ENCODE results near the gene DDX51.

Gene DDX51

GRCh38 chr12:132158677-132159554, 14.8 kb upstream of the DDX51 start:
- no peak for DNase-seq
- TF ChIP-seq POLR2A (IDR thresholded peaks at IDR 0.05; ENCODE audit: low read length) (no peak), GATA1 (IDR thresholded peaks at IDR 0.05; ENCODE audit: low read depth, low read length) (no peak)

GRCh38 chr12:132157733-132158409, 13.8 kb upstream of the DDX51 start:
- TF ChIP-seq GATA1 (IDR thresholded peaks at IDR 0.05; ENCODE audit: low read depth, low read length) (no peak), POLR2A (IDR thresholded peaks at IDR 0.05; ENCODE audit: low read length) (no peak)
- peak in 1 of 2 experiments; percentile 20 for DNase-seq

GRCh38 chr12:132156573-132157325, 12.6 kb upstream of the DDX51 start:
- no peak for TF ChIP-seq GATA1 (IDR thresholded peaks at IDR 0.05; ENCODE audit: low read depth, low read length)
- no peak for TF ChIP-seq POLR2A (IDR thresholded peaks at IDR 0.05; ENCODE audit: low read length)
- peak; percentile 41 to 60 for DNase-seq

GRCh38 chr12:132155771-132156572, 11.9 kb upstream of the DDX51 start:
- no peak for TF ChIP-seq GATA1 (IDR thresholded peaks at IDR 0.05; ENCODE audit: low read depth, low read length)
- no peak for TF ChIP-seq POLR2A (IDR thresholded peaks at IDR 0.05; ENCODE audit: low read length)
- DNase-seq: peak; percentile 41 to 60

GRCh38 chr12:132154941-132155770, 11.0 kb upstream of the DDX51 start:
- DNase-seq: peak; percentile 40 to 73
- TF ChIP-seq POLR2A (IDR thresholded peaks at IDR 0.05; ENCODE audit: low read length) (no peak), GATA1 (IDR thresholded peaks at IDR 0.05; ENCODE audit: low read depth, low read length) (no peak)

GRCh38 chr12:132154341-132154761, 10.2 kb upstream of the DDX51 start:
- DNase-seq: no peak
- TF ChIP-seq GATA1 (IDR thresholded peaks at IDR 0.05; ENCODE audit: low read depth, low read length): no peak
- no peak for TF ChIP-seq POLR2A (IDR thresholded peaks at IDR 0.05; ENCODE audit: low read length)

GRCh38 chr12:132153501-132154340, 9.6 kb upstream of the DDX51 start:
- TF ChIP-seq GATA1 (IDR thresholded peaks at IDR 0.05; ENCODE audit: low read depth, low read length): no peak
- no peak for TF ChIP-seq POLR2A (IDR thresholded peaks at IDR 0.05; ENCODE audit: low read length)
- peak; percentile 76 for DNase-seq

GRCh38 chr12:132152953-132153352, 8.8 kb upstream of the DDX51 start:
- no peak for DNase-seq
- TF ChIP-seq POLR2A (IDR thresholded peaks at IDR 0.05; ENCODE audit: low read length) (no peak), GATA1 (IDR thresholded peaks at IDR 0.05; ENCODE audit: low read depth, low read length) (no peak)

- DNase-seq: no peak
Observed at GRCh38 chr12:132152411-132152821, 8.3 kb upstream of the DDX51 start.

GRCh38 chr12:132151766-132152410, 7.8 kb upstream of the DDX51 start:
- no peak for DNase-seq
- no peak for TF ChIP-seq GATA1 (IDR thresholded peaks at IDR 0.05; ENCODE audit: low read depth, low read length)
- TF ChIP-seq POLR2A (IDR thresholded peaks at IDR 0.05; ENCODE audit: low read length): no peak

More at GRCh38 chr12:132152411-132152821, 8.3 kb upstream of the DDX51 start:
- TF ChIP-seq GATA1 (IDR thresholded peaks at IDR 0.05; ENCODE audit: low read depth, low read length) (no peak), POLR2A (IDR thresholded peaks at IDR 0.05; ENCODE audit: low read length) (no peak)

- DNase-seq: no peak
- TF ChIP-seq GATA1 (IDR thresholded peaks at IDR 0.05; ENCODE audit: low read depth, low read length) (no peak), POLR2A (IDR thresholded peaks at IDR 0.05; ENCODE audit: low read length) (no peak)
Observed at GRCh38 chr12:132151145-132151765, 7.1 kb upstream of the DDX51 start.
